ENCODE results near the gene CDH13. TPM values are rescaled to one million over a fixed set of nuclear protein-coding genes. Genes with fewer than 3 reads are reported as not detected.

Gene CDH13
- total RNA-seq, 1 donor from 2014 or later, result 14.3 TPM

GRCh38 chr16:82955741-82956348, 329.1 kb downstream of the CDH13 start:
- ATAC-seq (no peak), DNase-seq (no peak)
- Histone ChIP-seq H3K4me1 (no peaks in the 10 kb centered on the region), H3K27me3 (ENCODE audit: low read depth) (no peaks in the 10 kb centered on the region), H3K36me3 (no peaks in the 10 kb centered on the region), H3K4me3 (no peak overlapping the region), H3K9me3 (no peaks in the 10 kb centered on the region), H3K27ac (no peak overlapping the region)
- no peak for TF ChIP-seq CTCF (IDR thresholded peaks at IDR 0.05)
- intact Hi-C loops (cut with DNase I), result no loop called here

GRCh38 chr16:82957212-82957611, 330.4 kb downstream of the CDH13 start:
- no peak for ATAC-seq
- no peaks in the 10 kb centered on the region for H3K4me1 ChIP-seq
- TF ChIP-seq CTCF (IDR thresholded peaks at IDR 0.05), result no peak
- H3K4me3 ChIP-seq, result no peak overlapping the region
- intact Hi-C loops (cut with DNase I), result no loop called here
- no peak for DNase-seq
- no peaks in the 10 kb centered on the region for H3K27me3 ChIP-seq (ENCODE audit: low read depth)
- no peak overlapping the region for H3K27ac ChIP-seq
- H3K9me3 ChIP-seq, result no peaks in the 10 kb centered on the region
- no peaks in the 10 kb centered on the region for H3K36me3 ChIP-seq

GRCh38 chr16:82960918-82961317, 334.1 kb downstream of the CDH13 start:
- Histone ChIP-seq H3K4me3 (no peak overlapping the region), H3K27me3 (ENCODE audit: low read depth) (no peaks in the 10 kb centered on the region), H3K27ac (no peak overlapping the region), H3K9me3 (no peaks in the 10 kb centered on the region), H3K4me1 (no peaks in the 10 kb centered on the region), H3K36me3 (no peaks in the 10 kb centered on the region)
- no peak for TF ChIP-seq CTCF (IDR thresholded peaks at IDR 0.05)
- no peak for ATAC-seq
- no peak for DNase-seq
- intact Hi-C loops (cut with DNase I), result no loop called here

- TF ChIP-seq CTCF (IDR thresholded peaks at IDR 0.05), result no peak
- Histone ChIP-seq H3K4me3 (no peak overlapping the region), H3K27me3 (ENCODE audit: low read depth) (no peaks in the 10 kb centered on the region), H3K36me3 (no peaks in the 10 kb centered on the region), H3K27ac (no peak overlapping the region), H3K9me3 (no peaks in the 10 kb centered on the region), H3K4me1 (no peaks in the 10 kb centered on the region)
- ATAC-seq (no peak), DNase-seq (no peak)
- intact Hi-C loops (cut with DNase I), result no loop called here
Measured at GRCh38 chr16:82963653-82964052, 336.9 kb downstream of the CDH13 start.

GRCh38 chr16:82965808-82966207, 339.0 kb downstream of the CDH13 start:
- no peak for TF ChIP-seq CTCF (IDR thresholded peaks at IDR 0.05)
- Histone ChIP-seq H3K4me3 (no peak overlapping the region), H3K27me3 (ENCODE audit: low read depth) (no peaks in the 10 kb centered on the region), H3K4me1 (no peaks in the 10 kb centered on the region), H3K36me3 (no peaks in the 10 kb centered on the region), H3K27ac (no peak overlapping the region), H3K9me3 (no peaks in the 10 kb centered on the region)
- no peak for DNase-seq
- ATAC-seq, result no peak
- intact Hi-C loops (cut with DNase I), result no loop called here
